ENCODE results near the gene DNASE1L1. TPM values are rescaled to one million over a fixed set of nuclear protein-coding genes. Genes with fewer than 3 reads are reported as not detected.

DNASE1L1 gene
- total RNA-seq, 2 experiments from 2014 or later, result 7.9 to 9.0 TPM

DNA sequence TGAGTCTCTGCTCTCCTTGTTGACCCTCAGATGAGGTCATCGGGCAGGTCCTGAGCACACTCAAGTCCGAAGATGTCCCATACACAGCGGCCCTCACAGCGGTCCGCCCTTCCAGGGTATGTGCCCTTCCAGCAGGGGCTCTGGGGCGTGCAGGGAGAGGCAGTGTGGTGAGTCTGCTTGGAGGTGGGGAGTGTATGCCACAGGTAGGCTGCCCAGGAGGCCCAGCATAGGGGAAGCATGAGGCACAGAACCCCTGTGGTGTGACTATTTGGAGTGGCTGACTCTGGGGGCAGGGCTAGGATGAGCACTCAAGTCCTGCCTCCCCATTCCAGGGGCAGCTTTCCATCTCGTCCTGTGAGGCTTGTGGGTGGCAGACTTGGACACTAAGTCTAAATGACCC is 24.6 kb upstream of the DNASE1L1 start:
- Mint-ChIP-seq H3K36me3 (ENCODE audit: low read depth) (peaks cover 4% of the 10 kb centered on the region), H3K27me3 (ENCODE audit: low read depth) (no peaks in the 10 kb centered on the region), H3K9me3 (no peaks in the 10 kb centered on the region), H3K4me1 (ENCODE audit: low read depth) (peaks cover 28% of the 10 kb centered on the region), H3K4me3 (no peak overlapping the region), H3K27ac (no peak overlapping the region)
- DNase-seq, result no peak
- intact Hi-C loops (cut with micrococcal nuclease), result no loop called here
- CTCF ChIA-PET, result no interaction called here

DNA sequence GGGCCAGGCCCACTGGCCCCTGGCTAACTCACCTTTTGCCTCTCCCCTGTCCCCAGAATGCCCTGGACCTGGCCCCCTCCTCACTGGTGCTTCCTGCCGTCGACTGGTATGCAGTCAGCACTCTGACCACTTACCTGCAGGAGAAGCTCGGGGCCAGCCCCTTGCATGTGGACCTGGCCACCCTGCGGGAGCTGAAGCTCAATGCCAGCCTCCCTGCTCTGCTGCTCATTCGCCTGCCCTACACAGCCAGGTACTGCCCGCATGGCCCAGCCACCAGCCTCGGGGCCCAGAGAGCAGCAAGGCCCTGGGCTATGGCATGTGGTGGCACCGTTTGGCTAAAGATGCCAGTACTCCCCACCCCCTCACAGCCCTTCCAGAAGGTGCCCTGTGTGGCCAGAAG is 23.2 kb upstream of the DNASE1L1 start:
- Mint-ChIP-seq H3K9me3 (no peaks in the 10 kb centered on the region), H3K36me3 (ENCODE audit: low read depth) (peaks cover 4% of the 10 kb centered on the region), H3K4me1 (ENCODE audit: low read depth) (peaks cover 26% of the 10 kb centered on the region), H3K27me3 (ENCODE audit: low read depth) (no peaks in the 10 kb centered on the region), H3K27ac (no peak overlapping the region), H3K4me3 (no peak overlapping the region)
- CTCF ChIA-PET, result no interaction called here
- DNase-seq, result no peak
- intact Hi-C loops (cut with micrococcal nuclease), result no loop called here

DNA sequence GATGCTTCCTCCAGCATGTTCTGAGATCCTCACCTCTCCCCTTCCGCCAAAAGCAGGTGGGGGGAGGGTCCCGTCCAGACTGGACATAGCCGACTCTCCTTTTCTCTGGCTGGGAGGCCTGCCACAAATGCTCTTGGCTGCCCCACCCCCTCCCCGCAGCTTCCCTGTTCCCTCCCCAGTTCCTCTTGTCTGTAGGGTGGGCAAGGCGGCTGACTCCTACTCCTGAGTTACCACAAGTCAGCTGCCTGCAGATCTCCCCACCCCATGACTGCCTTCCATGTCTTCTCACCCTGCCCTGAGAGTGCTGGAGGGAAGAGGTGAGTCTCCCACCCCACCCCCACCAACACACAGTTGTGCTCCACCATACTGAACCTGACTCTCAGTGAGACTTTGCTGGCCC is 22.3 kb upstream of the DNASE1L1 start:
- Mint-ChIP-seq H3K27ac (peak overlapping the region; percentile 56), H3K4me1 (ENCODE audit: low read depth) (peaks cover 28% of the 10 kb centered on the region), H3K36me3 (ENCODE audit: low read depth) (peaks cover 4% of the 10 kb centered on the region), H3K9me3 (no peaks in the 10 kb centered on the region), H3K4me3 (no peak overlapping the region), H3K27me3 (ENCODE audit: low read depth) (no peaks in the 10 kb centered on the region)
- no peak for DNase-seq
- CTCF ChIA-PET, result interaction anchor here (1.0 kb wide), 1 partner anchor 58 kb away, joined by 4 read pairs; no protein-coding TSS in a partner anchor
- intact Hi-C loops (cut with micrococcal nuclease), result no loop called here

DNA sequence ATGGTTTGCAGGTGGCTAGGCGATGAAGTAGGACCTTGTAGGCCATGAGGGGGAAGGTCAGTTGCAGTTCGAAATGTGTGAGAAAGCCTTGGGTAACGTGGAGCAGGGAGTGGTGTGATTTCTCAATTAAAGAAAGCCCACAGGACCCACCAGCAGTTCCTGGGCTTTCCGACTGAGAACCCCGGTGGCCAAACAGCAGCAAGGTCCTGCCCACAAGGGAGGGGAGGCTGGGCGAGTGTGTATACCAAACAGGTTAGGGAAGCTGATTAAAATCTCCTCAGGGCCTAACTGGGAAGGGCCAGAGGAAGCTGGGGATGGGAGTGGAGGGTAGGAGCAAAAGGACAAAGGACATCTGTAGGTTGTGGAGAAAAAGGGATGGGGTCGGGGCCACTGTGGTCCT is 21.9 kb upstream of the DNASE1L1 start:
- peaks cover 4% of the 10 kb centered on the region for H3K36me3 Mint-ChIP-seq (ENCODE audit: low read depth)
- intact Hi-C loops (cut with micrococcal nuclease), result no loop called here
- no peak for DNase-seq
- H3K9me3 Mint-ChIP-seq, result no peaks in the 10 kb centered on the region
- peaks cover 24% of the 10 kb centered on the region for H3K4me1 Mint-ChIP-seq (ENCODE audit: low read depth)
- H3K27ac Mint-ChIP-seq, result no peak overlapping the region
- no peaks in the 10 kb centered on the region for H3K27me3 Mint-ChIP-seq (ENCODE audit: low read depth)
- CTCF ChIA-PET, result interaction anchor here (1.0 kb wide), 1 partner anchor 58 kb away, joined by 4 read pairs; no protein-coding TSS in a partner anchor
- no peak overlapping the region for H3K4me3 Mint-ChIP-seq

DNA sequence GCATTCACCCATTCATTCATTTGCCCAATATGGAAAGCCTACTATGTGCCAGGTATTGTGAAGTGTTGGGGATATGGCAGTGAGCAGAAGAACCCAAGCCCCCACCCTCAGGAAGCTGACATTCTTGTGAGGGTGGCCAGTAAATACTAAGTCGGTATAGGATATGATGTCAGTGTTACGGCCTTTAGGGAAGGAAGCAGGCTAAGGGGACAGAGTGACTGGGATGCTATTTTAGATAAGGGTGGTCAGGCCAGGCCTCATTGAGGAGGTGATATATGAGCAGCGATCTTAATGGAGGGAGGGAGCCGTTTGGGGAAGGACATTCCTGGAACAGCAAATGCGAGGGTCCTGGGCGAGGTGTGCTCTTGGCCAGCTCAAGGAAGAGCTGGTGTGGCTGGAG is 21.4 kb upstream of the DNASE1L1 start:
- no peak overlapping the region for H3K27ac Mint-ChIP-seq
- peaks cover 4% of the 10 kb centered on the region for H3K36me3 Mint-ChIP-seq (ENCODE audit: low read depth)
- no peak for DNase-seq
- intact Hi-C loops (cut with micrococcal nuclease), result no loop called here
- H3K4me3 Mint-ChIP-seq, result no peak overlapping the region
- no peaks in the 10 kb centered on the region for H3K9me3 Mint-ChIP-seq
- H3K4me1 Mint-ChIP-seq (ENCODE audit: low read depth), result peaks cover 24% of the 10 kb centered on the region
- CTCF ChIA-PET, result interaction anchor here (1.0 kb wide), 1 partner anchor 57 kb away, joined by 4 read pairs; no protein-coding TSS in a partner anchor
- no peaks in the 10 kb centered on the region for H3K27me3 Mint-ChIP-seq (ENCODE audit: low read depth)

DNA sequence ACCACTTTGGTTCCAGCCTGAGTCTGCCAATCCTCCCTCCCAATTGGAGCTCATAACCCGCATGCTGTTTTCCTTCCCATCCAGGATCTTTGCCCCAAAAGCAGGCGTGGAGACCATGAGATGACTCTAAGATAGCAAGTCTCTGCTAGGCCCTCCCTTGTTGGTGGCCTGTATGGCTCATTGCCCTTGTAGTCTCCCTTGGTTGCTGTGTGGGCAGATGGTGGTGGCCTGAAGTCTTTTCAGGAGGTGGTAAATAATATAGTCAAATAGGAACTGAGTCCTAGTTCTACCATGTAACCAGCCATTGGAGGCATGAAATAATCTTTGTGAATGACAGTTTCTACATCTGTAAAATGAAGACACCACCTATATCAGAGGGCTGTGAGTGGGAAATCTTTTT is 20.7 kb upstream of the DNASE1L1 start:
- Mint-ChIP-seq H3K27ac (peak overlapping the region; percentile 24), H3K4me3 (peak overlapping the region; percentile 74), H3K27me3 (ENCODE audit: low read depth) (no peaks in the 10 kb centered on the region), H3K36me3 (ENCODE audit: low read depth) (peaks cover 4% of the 10 kb centered on the region), H3K9me3 (no peaks in the 10 kb centered on the region), H3K4me1 (ENCODE audit: low read depth) (peaks cover 24% of the 10 kb centered on the region)
- CTCF ChIA-PET, result no interaction called here
- intact Hi-C loops (cut with micrococcal nuclease), result loop anchor here (2.0 kb wide), 1 partner anchor 49 kb away; the partner anchor contains the start of gene LAGE3
- DNase-seq, result no peak

DNA sequence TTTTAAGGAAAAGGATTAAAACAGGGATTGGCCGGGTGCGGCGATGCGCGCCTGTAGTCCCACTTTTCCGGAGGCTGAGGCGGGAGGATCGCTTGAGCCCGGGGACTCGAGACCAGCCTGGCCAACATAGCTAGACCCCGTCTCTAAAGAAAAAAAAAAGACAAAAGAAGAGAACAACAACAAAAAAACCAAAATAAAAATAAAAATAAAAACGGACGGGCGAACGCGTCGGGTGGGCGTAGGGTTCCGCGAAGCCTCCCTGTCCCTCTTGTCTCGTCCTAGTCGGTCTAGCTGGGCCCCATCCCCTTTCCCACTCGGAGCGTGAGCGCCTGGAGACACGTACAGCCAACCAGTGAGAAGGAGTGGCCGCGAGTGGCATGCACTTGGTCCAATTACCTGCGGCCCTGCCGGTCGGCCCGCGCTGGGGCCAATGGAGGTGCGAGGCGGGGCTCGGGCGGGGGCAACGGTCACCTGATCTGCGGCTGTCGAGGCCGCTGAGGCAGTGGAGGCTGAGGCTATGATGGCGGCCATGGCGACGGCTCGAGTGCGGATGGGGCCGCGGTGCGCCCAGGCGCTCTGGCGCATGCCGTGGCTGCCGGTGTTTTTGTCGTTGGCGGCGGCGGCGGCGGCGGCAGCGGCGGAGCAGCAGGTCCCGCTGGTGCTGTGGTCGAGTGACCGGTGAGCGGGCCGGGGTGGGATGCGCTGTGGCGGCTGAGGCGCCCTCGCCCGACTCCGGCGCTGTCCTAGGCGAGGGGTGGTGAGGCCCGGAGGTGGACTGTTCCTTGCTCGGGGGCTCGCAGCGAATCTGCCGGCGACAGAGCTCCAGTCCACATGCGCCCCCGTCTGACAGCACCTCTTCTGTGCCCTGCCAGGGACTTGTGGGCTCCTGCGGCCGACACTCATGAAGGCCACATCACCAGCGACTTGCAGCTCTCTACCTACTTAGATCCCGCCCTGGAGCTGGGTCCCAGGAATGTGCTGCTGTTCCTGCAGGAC is 19.4 kb upstream of the DNASE1L1 start, which contains the start of gene ATP6AP1:
Gene ATP6AP1 (plus strand): TSS at position 502 of the 996 bp plus-strand sequence. CDS start 16 bp downstream, at position 518.
- intact Hi-C loops (cut with micrococcal nuclease), result loop anchor here (1.0 to 2.0 kb wide), 4 partner anchors 17 to 62 kb away; partner anchors contain the start of genes LAGE3, RPL10, SLC10A3 and TAFAZZIN
- peak within 1 kb of the TSS; percentile 74 for H3K4me3 Mint-ChIP-seq
- H3K27ac Mint-ChIP-seq, result peak within 1 kb of the TSS; percentile 63
- DNase-seq, result peak; percentile 94
- peaks cover 24% of the 10 kb centered on the region for H3K4me1 Mint-ChIP-seq (ENCODE audit: low read depth)
- H3K9me3 Mint-ChIP-seq, result no peaks in the 10 kb centered on the region
- CTCF ChIA-PET, result interaction anchor here (0.7 kb wide), 1 partner anchor 29 kb away, joined by 4 read pairs; no protein-coding TSS in a partner anchor
- H3K27me3 Mint-ChIP-seq (ENCODE audit: low read depth), result no peaks in the 10 kb centered on the region
- H3K36me3 Mint-ChIP-seq (ENCODE audit: low read depth), result peaks cover 2% of the 10 kb centered on the region

DNA sequence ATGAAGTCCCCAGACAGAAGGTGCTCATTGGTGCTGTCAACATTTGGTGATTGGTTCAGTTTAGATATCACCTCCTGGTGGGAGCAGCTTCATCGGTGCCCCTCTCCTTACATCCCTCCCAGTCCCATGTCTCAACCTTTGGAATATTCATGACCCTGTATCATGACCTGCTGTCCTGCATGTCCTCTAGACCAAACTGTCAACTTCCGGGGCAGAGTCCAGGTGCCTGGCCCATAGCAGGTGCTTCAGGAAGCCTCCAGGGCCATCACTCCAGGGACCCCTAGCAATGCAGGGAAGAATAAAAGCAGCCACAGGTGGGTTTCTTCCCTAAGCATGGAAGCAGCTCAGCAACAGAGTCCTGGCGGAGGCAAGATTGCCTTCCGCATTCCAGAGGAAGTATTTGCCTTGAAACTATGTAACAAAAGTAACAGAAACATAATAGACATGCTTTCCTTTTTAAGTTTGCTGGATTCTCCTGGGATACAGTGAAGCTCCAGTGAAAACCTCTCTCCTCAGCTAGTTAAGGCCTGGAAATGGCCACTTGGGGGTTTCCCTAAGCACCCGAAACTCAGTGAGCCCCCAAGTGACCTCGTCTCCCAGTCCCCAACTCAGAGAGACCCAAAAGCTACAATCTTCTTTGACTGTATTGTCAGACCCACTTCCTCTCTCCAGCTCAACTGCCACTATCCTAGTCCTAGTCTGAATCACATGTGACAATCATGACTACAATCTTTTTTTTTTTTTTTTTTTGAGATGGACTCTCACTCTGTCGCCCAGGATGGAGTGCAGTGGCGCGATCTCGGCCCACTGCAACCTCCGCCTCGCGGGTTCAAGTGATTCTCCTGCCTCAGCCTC is 18.1 kb upstream of the DNASE1L1 start:
- intact Hi-C loops (cut with micrococcal nuclease), result no loop called here
- no peak for DNase-seq
- Mint-ChIP-seq H3K36me3 (ENCODE audit: low read depth) (no peaks in the 10 kb centered on the region), H3K4me3 (peak overlapping the region; percentile 74), H3K4me1 (ENCODE audit: low read depth) (peaks cover 24% of the 10 kb centered on the region), H3K27ac (no peak overlapping the region), H3K27me3 (ENCODE audit: low read depth) (no peaks in the 10 kb centered on the region), H3K9me3 (no peaks in the 10 kb centered on the region)
- CTCF ChIA-PET, result no interaction called here

DNA sequence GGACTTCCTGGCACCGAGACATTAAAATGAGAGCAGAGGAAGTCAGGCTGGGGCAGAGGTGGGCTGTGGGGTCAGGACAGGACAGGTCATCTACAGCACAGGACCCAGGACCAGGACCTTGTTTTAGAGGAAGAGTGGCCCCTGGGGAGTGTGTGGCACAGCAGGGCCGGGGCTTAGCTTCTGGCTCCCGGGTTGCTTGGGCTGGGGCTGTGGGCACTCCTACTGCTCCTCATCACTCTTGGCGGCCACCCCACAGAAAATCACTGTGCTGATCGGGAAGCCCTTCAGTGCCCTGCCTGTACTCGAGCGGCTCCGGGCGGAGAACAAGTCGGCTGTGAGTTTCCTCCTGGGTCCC is 11.3 kb upstream of the DNASE1L1 start:
- H3K4me1 Mint-ChIP-seq (ENCODE audit: low read depth), result peaks cover 4% of the 10 kb centered on the region
- no peak overlapping the region for H3K27ac Mint-ChIP-seq
- CTCF ChIA-PET, result no interaction called here
- no peaks in the 10 kb centered on the region for H3K9me3 Mint-ChIP-seq
- no peak overlapping the region for H3K4me3 Mint-ChIP-seq
- intact Hi-C loops (cut with micrococcal nuclease), result no loop called here
- no peak for DNase-seq
- no peaks in the 10 kb centered on the region for H3K27me3 Mint-ChIP-seq (ENCODE audit: low read depth)
- peaks cover 1% of the 10 kb centered on the region for H3K36me3 Mint-ChIP-seq (ENCODE audit: low read depth)

DNA sequence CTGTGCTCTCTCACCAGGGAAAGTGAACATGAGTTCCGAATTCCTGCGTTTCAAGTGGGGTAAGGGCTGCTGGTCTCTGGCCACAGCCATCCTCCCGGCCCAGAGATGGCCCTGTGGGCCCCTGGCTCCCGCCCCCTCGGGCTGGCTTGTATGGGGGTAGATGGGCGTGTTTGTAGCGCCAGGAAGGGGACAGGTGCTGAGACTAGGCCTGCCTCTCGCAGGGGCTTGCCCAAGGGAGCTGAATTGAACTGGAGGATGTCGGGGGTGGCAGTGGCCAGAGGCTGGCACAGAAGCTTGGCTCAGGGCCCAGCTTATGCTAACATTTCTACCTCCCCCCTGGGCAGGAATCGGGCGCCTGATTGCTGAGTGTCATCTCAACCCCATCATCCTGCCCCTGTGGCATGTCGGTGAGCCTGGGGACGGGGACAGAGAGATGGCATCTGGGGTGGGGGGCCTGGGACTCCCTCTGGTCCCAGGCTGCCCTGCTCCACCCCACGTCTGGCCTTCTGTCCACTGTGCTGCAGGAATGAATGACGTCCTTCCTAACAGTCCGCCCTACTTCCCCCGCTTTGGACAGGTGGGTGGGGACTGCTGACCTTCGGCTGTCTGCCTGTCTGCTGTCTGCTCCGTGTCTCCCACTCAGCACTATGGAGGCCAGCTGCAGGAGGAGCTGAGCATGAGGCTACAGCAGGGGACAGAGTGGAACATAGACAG is 10.8 kb upstream of the DNASE1L1 start:
- DNase-seq, result no peak
- H3K36me3 Mint-ChIP-seq (ENCODE audit: low read depth), result peaks cover 4% of the 10 kb centered on the region
- no peak overlapping the region for H3K4me3 Mint-ChIP-seq
- no peaks in the 10 kb centered on the region for H3K27me3 Mint-ChIP-seq (ENCODE audit: low read depth)
- intact Hi-C loops (cut with micrococcal nuclease), result no loop called here
- H3K4me1 Mint-ChIP-seq (ENCODE audit: low read depth), result peaks cover 4% of the 10 kb centered on the region
- no peaks in the 10 kb centered on the region for H3K9me3 Mint-ChIP-seq
- CTCF ChIA-PET, result no interaction called here
- no peak overlapping the region for H3K27ac Mint-ChIP-seq

DNA sequence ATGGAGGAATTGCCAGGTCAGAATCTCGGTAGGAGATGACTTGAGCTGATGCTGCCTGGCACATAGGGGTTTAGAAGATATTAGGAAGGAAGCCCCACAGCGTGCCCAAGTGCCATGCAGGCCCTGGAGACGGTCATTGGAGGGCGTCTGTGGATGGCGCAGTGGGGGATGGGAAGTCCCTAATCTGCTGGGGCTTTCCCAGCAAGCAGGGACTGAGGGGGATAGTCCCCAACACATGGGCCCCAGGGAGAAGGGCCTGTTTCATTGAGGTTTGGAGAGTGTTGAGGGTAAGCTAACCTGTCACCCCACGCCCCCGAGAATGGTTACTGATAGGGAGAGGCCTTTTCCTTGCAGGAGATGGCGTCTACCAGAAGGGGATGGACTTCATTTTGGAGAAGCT is 10.1 kb upstream of the DNASE1L1 start:
- H3K9me3 Mint-ChIP-seq, result no peaks in the 10 kb centered on the region
- intact Hi-C loops (cut with micrococcal nuclease), result no loop called here
- no peak for DNase-seq
- H3K4me1 Mint-ChIP-seq (ENCODE audit: low read depth), result peaks cover 4% of the 10 kb centered on the region
- H3K27me3 Mint-ChIP-seq (ENCODE audit: low read depth), result no peaks in the 10 kb centered on the region
- peaks cover 4% of the 10 kb centered on the region for H3K36me3 Mint-ChIP-seq (ENCODE audit: low read depth)
- CTCF ChIA-PET, result no interaction called here
- H3K4me3 Mint-ChIP-seq, result no peak overlapping the region
- no peak overlapping the region for H3K27ac Mint-ChIP-seq

DNA sequence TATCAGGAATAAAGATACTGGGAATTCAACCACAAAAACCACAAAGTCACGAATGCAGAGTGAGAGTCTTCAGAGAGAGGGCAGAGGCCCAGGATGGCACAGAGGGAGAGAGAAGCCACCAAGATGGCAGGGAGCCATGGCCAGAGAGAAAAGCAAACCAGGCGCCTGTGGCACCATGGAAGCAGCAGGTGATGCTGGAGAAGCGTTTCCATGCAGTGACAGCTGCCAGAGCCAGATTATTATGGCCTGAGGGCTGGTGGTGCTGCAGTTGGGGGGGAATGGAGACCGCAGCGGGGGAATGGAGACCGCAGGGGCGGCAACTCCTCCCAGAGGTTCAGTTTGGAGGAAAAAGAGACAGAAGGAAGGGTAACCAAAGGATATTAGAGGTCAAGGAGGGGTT is 8.1 kb upstream of the DNASE1L1 start:
- H3K4me3 Mint-ChIP-seq, result no peak overlapping the region
- CTCF ChIA-PET, result no interaction called here
- peaks cover 9% of the 10 kb centered on the region for H3K4me1 Mint-ChIP-seq (ENCODE audit: low read depth)
- no peak overlapping the region for H3K27ac Mint-ChIP-seq
- no peak for DNase-seq
- intact Hi-C loops (cut with micrococcal nuclease), result no loop called here
- no peaks in the 10 kb centered on the region for H3K27me3 Mint-ChIP-seq (ENCODE audit: low read depth)
- H3K36me3 Mint-ChIP-seq (ENCODE audit: low read depth), result peaks cover 10% of the 10 kb centered on the region
- no peaks in the 10 kb centered on the region for H3K9me3 Mint-ChIP-seq

All from activated naive CD4-positive, alpha-beta T cell treated with anti-CD3 and anti-CD28 coated beads for 36 hours (primary cell).